HS-5 (cell line): ENCODE results near the gene TDRD1.

Source experiments
- DNase-seq: peaks from one replicate; pipeline ENCODE4 v3.0.0-alpha.2; 2012; ENCODE audit warnings: low read depth

The TDRD1 gene

GRCh38 chr10:114176511-114176910 lies 2.6 kb upstream of the TDRD1 start:
- DNase-seq: no peak

GRCh38 chr10:114179747-114180146 lies 594 bp downstream of the TDRD1 start:
- no peak for DNase-seq

GRCh38 chr10:114180937-114181336 lies 1.8 kb downstream of the TDRD1 start:
- DNase-seq: no peak

- no peak for DNase-seq
Measured at GRCh38 chr10:114181971-114182370, 2.8 kb downstream of the TDRD1 start.

GRCh38 chr10:114183563-114183962 lies 4.4 kb downstream of the TDRD1 start:
- no peak for DNase-seq

GRCh38 chr10:114184276-114184675 lies 5.1 kb downstream of the TDRD1 start:
- no peak for DNase-seq

- no peak for DNase-seq
Measured at GRCh38 chr10:114188001-114188400, 8.8 kb downstream of the TDRD1 start.

- DNase-seq: no peak
Measured at GRCh38 chr10:114188900-114189299, 9.7 kb downstream of the TDRD1 start.

GRCh38 chr10:114189700-114190099 lies 10.5 kb downstream of the TDRD1 start:
- DNase-seq: no peak

GRCh38 chr10:114195079-114195478 lies 15.9 kb downstream of the TDRD1 start:
- DNase-seq: no peak

GRCh38 chr10:114199239-114199638 lies 20.1 kb downstream of the TDRD1 start:
- DNase-seq: no peak

GRCh38 chr10:114202812-114203211 lies 23.7 kb downstream of the TDRD1 start:
- DNase-seq: no peak

- no peak for DNase-seq
Measured at GRCh38 chr10:114206902-114207301, 27.7 kb downstream of the TDRD1 start.

GRCh38 chr10:114207349-114207748 lies 28.2 kb downstream of the TDRD1 start:
- DNase-seq: no peak

- DNase-seq: no peak
Measured at GRCh38 chr10:114208351-114208750, 29.2 kb downstream of the TDRD1 start.

GRCh38 chr10:114212153-114212552 lies 33.0 kb downstream of the TDRD1 start:
- DNase-seq: no peak

- DNase-seq: no peak
Measured at GRCh38 chr10:114215033-114215432, 35.9 kb downstream of the TDRD1 start.

GRCh38 chr10:114220281-114220680 lies 41.1 kb downstream of the TDRD1 start:
- no peak for DNase-seq

- DNase-seq: no peak
Measured at GRCh38 chr10:114221235-114221634, 42.1 kb downstream of the TDRD1 start.

- no peak for DNase-seq
Measured at GRCh38 chr10:114223066-114223465, 43.9 kb downstream of the TDRD1 start.

- no peak for DNase-seq
Measured at GRCh38 chr10:114228156-114228555, 49.0 kb downstream of the TDRD1 start.

- DNase-seq: no peak
Measured at GRCh38 chr10:114232561-114233176, 53.5 kb downstream of the TDRD1 start.

- no peak for DNase-seq
Measured at GRCh38 chr10:114233482-114233881, 54.3 kb downstream of the TDRD1 start.

- no peak for DNase-seq
Measured at GRCh38 chr10:114234132-114234531, 55.0 kb downstream of the TDRD1 start.
